ENCODE results near the gene FAM151A.

FAM151A gene

GRCh38 chr1:54623216-54624007 is at the start of gene FAM151A:
FAM151A (minus strand) TSS chr1:54623525; CDS start chr1:54623395, 130 bp downstream.
- no peak within 1 kb of the TSS for H3K27ac ChIP-seq
- TF ChIP-seq CTCF (conservative IDR thresholded peaks at IDR 0.05): no peak

- peak; percentile 92 for TF ChIP-seq CTCF (conservative IDR thresholded peaks at IDR 0.05)
- H3K27ac ChIP-seq: no peak overlapping the region
These were observed 48.8 kb upstream of the FAM151A start for GRCh38 chr1:54671985-54672608.

GRCh38 chr1:54668567-54668966 is 45.2 kb upstream of the FAM151A start:
- no peak for TF ChIP-seq CTCF (conservative IDR thresholded peaks at IDR 0.05)
- H3K27ac ChIP-seq: no peak overlapping the region

GRCh38 chr1:54667797-54668196 is 44.5 kb upstream of the FAM151A start:
- no peak overlapping the region for H3K27ac ChIP-seq
- no peak for TF ChIP-seq CTCF (conservative IDR thresholded peaks at IDR 0.05)

GRCh38 chr1:54666333-54666732 is 43.0 kb upstream of the FAM151A start:
- TF ChIP-seq CTCF (conservative IDR thresholded peaks at IDR 0.05): no peak
- H3K27ac ChIP-seq: no peak overlapping the region

- H3K27ac ChIP-seq: no peak overlapping the region
- TF ChIP-seq CTCF (conservative IDR thresholded peaks at IDR 0.05): no peak
These were observed 42.5 kb upstream of the FAM151A start for GRCh38 chr1:54665852-54666251.

- no peak overlapping the region for H3K27ac ChIP-seq
- no peak for TF ChIP-seq CTCF (conservative IDR thresholded peaks at IDR 0.05)
These were observed 41.0 kb upstream of the FAM151A start for GRCh38 chr1:54664364-54664763.

Data from VCaP (cell line).